Measurements from ENCODE around the gene ATL1.

Gene ATL1

DNA sequence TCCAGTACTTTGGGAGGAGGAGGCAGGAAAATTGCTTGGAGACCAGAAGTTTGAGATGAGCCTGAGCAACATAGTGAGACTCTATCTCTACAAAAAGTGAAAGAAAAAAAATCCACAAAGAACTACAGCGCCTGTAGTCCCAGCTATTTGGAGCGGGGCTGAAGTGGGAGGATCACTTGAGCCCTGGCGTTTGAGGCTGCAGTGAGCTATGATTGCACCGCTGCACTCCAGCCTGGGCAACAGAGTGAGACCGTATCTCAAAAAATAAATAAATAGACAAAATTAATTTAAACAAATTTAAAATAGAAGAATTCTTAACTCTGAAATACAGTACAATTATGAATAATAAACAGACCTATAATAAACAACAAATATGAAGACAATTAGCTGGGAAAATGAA lies 40.9 kb downstream of the ATL1 start:
- no peak for DNase-seq
- H3K9me3 ChIP-seq = no peaks in the 10 kb centered on the region
- no peak overlapping the region for H3K4me3 ChIP-seq (ENCODE audit: low read depth, low read length)
- TF ChIP-seq, protein P1, sequence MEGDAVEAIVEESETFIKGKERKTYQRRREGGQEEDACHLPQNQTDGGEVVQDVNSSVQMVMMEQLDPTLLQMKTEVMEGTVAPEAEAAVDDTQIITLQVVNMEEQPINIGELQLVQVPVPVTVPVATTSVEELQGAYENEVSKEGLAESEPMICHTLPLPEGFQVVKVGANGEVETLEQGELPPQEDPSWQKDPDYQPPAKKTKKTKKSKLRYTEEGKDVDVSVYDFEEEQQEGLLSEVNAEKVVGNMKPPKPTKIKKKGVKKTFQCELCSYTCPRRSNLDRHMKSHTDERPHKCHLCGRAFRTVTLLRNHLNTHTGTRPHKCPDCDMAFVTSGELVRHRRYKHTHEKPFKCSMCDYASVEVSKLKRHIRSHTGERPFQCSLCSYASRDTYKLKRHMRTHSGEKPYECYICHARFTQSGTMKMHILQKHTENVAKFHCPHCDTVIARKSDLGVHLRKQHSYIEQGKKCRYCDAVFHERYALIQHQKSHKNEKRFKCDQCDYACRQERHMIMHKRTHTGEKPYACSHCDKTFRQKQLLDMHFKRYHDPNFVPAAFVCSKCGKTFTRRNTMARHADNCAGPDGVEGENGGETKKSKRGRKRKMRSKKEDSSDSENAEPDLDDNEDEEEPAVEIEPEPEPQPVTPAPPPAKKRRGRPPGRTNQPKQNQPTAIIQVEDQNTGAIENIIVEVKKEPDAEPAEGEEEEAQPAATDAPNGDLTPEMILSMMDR (IDR thresholded peaks at IDR 0.05; ENCODE audit: low read depth, low read length) = no peak
- no peaks in the 10 kb centered on the region for H3K4me1 ChIP-seq
- no peaks in the 10 kb centered on the region for H3K36me3 ChIP-seq
- H3K27me3 ChIP-seq = no peaks in the 10 kb centered on the region

DNA sequence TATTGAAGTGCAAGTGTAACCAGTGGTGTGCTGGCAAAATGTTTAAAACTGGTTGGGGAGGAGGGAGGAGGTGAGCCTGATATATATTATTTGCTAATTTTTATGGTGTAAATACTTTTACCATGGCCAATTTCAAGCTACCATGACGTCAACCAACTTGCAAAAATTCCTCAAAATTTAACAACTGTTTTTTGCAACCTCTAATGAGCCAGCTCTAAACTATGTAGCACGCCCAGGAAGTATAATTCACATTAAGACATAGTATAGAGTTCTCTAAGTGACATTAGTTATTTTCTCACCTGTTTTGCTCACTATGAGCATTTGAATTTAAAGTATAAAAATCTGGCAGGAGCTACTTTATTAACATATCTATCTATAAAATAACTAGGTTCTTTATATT lies 41.4 kb downstream of the ATL1 start:
- H3K36me3 ChIP-seq = no peaks in the 10 kb centered on the region
- TF ChIP-seq, protein P1 (IDR thresholded peaks at IDR 0.05; ENCODE audit: low read depth, low read length) = no peak
- no peak overlapping the region for H3K4me3 ChIP-seq (ENCODE audit: low read depth, low read length)
- no peaks in the 10 kb centered on the region for H3K4me1 ChIP-seq
- no peaks in the 10 kb centered on the region for H3K27me3 ChIP-seq
- no peaks in the 10 kb centered on the region for H3K9me3 ChIP-seq
- DNase-seq = no peak

DNA sequence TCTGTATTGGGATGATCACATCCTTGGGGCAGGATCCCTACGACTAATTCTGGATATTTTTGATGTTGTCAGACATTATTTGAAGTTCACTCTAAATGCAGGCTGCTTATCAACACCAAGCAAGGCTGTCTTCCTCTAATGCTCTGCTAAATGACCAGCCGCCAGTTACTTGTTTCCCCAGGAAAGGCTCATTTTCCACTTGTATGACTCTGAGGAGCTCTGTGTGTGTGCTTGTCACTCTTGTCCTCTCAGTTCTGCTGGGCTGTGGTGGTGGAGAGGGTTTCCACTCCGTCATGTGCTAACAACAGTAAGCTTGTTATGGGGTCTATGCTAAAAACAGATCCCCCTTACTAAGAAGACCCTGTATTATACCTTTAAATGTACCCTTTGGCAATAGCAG lies 42.1 kb downstream of the ATL1 start:
- Histone ChIP-seq H3K9me3 (no peaks in the 10 kb centered on the region), H3K27me3 (no peaks in the 10 kb centered on the region), H3K4me1 (no peaks in the 10 kb centered on the region), H3K36me3 (no peaks in the 10 kb centered on the region), H3K4me3 (ENCODE audit: low read depth, low read length) (no peak overlapping the region)
- no peak for DNase-seq
- TF ChIP-seq, protein P1 (IDR thresholded peaks at IDR 0.05; ENCODE audit: low read depth, low read length) = no peak

DNA sequence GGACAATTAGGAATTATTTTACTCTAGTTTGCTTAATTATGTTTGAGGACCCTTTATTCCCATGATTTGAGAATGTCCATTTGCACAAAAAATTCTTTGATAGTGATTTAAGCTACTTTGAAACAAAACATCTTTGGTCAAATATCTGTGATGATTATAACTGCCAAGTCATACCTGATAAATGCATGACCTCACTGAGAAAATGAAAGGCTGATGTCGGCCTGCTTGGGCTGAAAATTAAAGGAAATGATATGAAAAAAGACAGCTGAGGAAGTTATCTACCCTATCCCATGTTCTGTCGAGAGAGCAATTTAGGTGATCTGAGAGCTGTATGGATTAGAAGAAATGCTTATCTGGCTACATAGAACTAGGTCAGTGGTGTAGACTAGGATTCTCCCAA lies 43.6 kb downstream of the ATL1 start:
- H3K36me3 ChIP-seq = no peaks in the 10 kb centered on the region
- DNase-seq = no peak
- no peaks in the 10 kb centered on the region; the same call in 1 of the 2 replicates for H3K4me1 ChIP-seq
- H3K4me3 ChIP-seq (ENCODE audit: low read depth, low read length) = no peak overlapping the region
- H3K27me3 ChIP-seq = no peaks in the 10 kb centered on the region
- no peaks in the 10 kb centered on the region for H3K9me3 ChIP-seq
- TF ChIP-seq, protein P1 (IDR thresholded peaks at IDR 0.05; ENCODE audit: low read depth, low read length) = no peak

DNA sequence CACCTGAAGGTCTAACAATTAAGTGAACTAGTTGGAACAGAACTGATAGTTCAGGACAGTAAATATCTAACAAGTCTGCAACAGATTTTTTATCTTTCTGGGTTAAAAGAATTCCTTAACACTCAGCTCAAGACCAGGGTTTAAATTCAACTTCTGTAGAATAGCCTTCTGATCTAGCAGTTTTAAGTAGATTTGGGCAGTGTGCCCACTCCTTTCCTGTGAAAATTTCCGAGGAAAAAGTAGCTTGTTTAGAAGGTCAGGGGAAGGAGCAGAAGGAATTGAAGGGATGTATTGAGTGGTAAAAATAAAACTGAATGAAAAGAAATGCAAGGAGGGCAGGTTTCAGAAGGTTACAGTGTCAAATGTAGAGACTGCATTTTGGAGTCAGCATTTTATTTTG lies 45.8 kb downstream of the ATL1 start:
- H3K27me3 ChIP-seq = no peaks in the 10 kb centered on the region
- no peak for DNase-seq
- TF ChIP-seq, protein P1 (IDR thresholded peaks at IDR 0.05; ENCODE audit: low read depth, low read length) = no peak
- no peaks in the 10 kb centered on the region for H3K9me3 ChIP-seq
- H3K4me1 ChIP-seq = no peaks in the 10 kb centered on the region; the same call in 1 of the 2 replicates
- H3K36me3 ChIP-seq = no peaks in the 10 kb centered on the region
- H3K4me3 ChIP-seq (ENCODE audit: low read depth, low read length) = no peak overlapping the region

DNA sequence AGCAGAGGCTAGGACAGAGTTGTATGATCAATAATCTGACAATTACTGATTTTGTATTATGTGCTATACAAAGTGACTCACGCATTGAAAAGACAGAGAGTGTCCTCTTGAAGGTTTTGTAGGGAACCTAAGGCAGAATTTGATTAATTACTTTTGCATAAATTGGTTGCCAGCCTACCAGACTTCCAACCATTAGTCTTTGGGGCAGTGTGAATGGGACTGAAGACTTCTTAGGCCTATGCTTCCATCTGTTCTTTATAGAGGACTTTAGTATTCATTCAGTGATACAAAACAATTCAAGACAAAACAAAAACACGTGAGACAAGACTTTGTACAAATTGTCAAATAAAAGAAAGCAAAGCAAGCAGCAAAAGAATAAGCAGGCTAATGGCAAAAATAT lies 46.5 kb downstream of the ATL1 start:
- H3K36me3 ChIP-seq = no peaks in the 10 kb centered on the region
- H3K27me3 ChIP-seq = no peaks in the 10 kb centered on the region
- TF ChIP-seq, protein P1 (IDR thresholded peaks at IDR 0.05; ENCODE audit: low read depth, low read length) = no peak
- H3K9me3 ChIP-seq = no peaks in the 10 kb centered on the region
- no peaks in the 10 kb centered on the region; the same call in 1 of the 2 replicates for H3K4me1 ChIP-seq
- H3K4me3 ChIP-seq (ENCODE audit: low read depth, low read length) = no peak overlapping the region
- no peak for DNase-seq
